Keratinocyte (primary cell): ENCODE data around the gene CORO2A. TPM values are rescaled to one million over a fixed set of nuclear protein-coding genes. Genes with fewer than 3 reads are reported as not detected.

Experiments
- DNase-seq: peaks from one replicate; pipeline ENCODE4 v3.0.0-alpha.2; 2011; ENCODE audit warnings: low read depth, missing footprints, low spot score
- FAIRE-seq: peaks from 2 replicates; lab custom pipeline; 2011; peaks lifted over from hg19 to GRCh38; lab: Jason Lieb, UNC
- H2AFZ ChIP-seq: 2 replicates; pipeline ENCODE4 v1.6.0; 2012; ENCODE audit warnings: low read length, control low read depth, inconsistent platforms; ENCODE audit not compliant: control insufficient read depth
- H3K27ac ChIP-seq: 2 replicates; pipeline ENCODE4 v1.5.1; 2011; ENCODE audit warnings: low read length; ENCODE audit not compliant: control insufficient read depth, insufficient read depth
- H3K27me3 ChIP-seq: 3 replicates; pipeline ENCODE4 v1.6.0; 2011; ENCODE audit warnings: low read length; ENCODE audit not compliant: control insufficient read depth, insufficient read depth; ENCODE audit errors: extremely low read depth
- H3K36me3 ChIP-seq, 2 experiments: 2 replicates in 1 of 2; 3 replicates in 1 of 2; pipeline ENCODE4 v1.5.1; 2011; ENCODE audit warnings: low read length in 2 of 2, mild to moderate bottlenecking in 1 of 2; ENCODE audit not compliant: control insufficient read depth in 2 of 2, insufficient read depth in 2 of 2; ENCODE audit errors: extremely low read depth in 1 of 2
- H3K4me1 ChIP-seq: 3 replicates; pipeline ENCODE4 v1.5.1; 2011; ENCODE audit warnings: low read length; ENCODE audit not compliant: control insufficient read depth, insufficient read depth; ENCODE audit errors: extremely low read depth
- H3K4me2 ChIP-seq: 3 replicates; pipeline ENCODE4 v1.6.0; 2011; ENCODE audit warnings: low read depth, low read length; ENCODE audit not compliant: control insufficient read depth, insufficient read depth; ENCODE audit errors: extremely low read depth
- H3K4me3 ChIP-seq, 3 experiments: fragments of 200-600 bp in 1 of 3; sonication (generic) in 1 of 3; 2 replicates in 2 of 3; 3 replicates in 1 of 3; pipeline ENCODE4 v1.5.1; 2011 to 2016; ENCODE audit warnings: low read length in 3 of 3, mild to moderate bottlenecking in 3 of 3, control low read depth in 2 of 3, inconsistent platforms in 1 of 3, low read depth in 1 of 3, mixed read lengths in 1 of 3, mixed run types in 1 of 3, moderate library complexity in 1 of 3; ENCODE audit not compliant: control insufficient read depth in 2 of 3, insufficient read depth in 2 of 3; ENCODE audit errors: extremely low read depth in 1 of 3
- H3K79me2 ChIP-seq: 2 replicates; pipeline ENCODE4 v1.6.0; 2012; ENCODE audit warnings: low read length; ENCODE audit not compliant: control insufficient read depth, insufficient read depth
- H3K9ac ChIP-seq: 3 replicates; pipeline ENCODE4 v1.6.0; 2011; ENCODE audit warnings: low read length; ENCODE audit not compliant: control insufficient read depth, insufficient read depth; ENCODE audit errors: extremely low read depth
- H3K9me1 ChIP-seq: 3 replicates; pipeline ENCODE4 v1.6.0; 2011; ENCODE audit warnings: low read length; ENCODE audit not compliant: control insufficient read depth, insufficient read depth; ENCODE audit errors: extremely low read depth
- H3K9me3 ChIP-seq: 2 replicates; pipeline ENCODE4 v1.5.1; 2012; ENCODE audit warnings: low read depth, low read length; ENCODE audit not compliant: control insufficient read depth
- H4K20me1 ChIP-seq: 3 replicates; pipeline ENCODE4 v1.6.0; 2011; ENCODE audit warnings: low read length; ENCODE audit not compliant: control insufficient read depth, insufficient read depth; ENCODE audit errors: extremely low read depth
- CTCF ChIP-seq, 3 experiments: IDR thresholded peaks in 1 of 3; conservative IDR thresholded peaks in 1 of 3; optimal IDR thresholded peaks in 1 of 3; 2 replicates in 2 of 3; 3 replicates in 1 of 3; pipeline versions ENCODE3 to v1.5.1; 2011; ENCODE audit warnings: low read length in 3 of 3, mild to moderate bottlenecking in 3 of 3, moderate library complexity in 2 of 3, control low read depth in 1 of 3, inconsistent platforms in 1 of 3; ENCODE audit not compliant: insufficient read depth in 2 of 3; ENCODE audit errors: extremely low read depth in 1 of 3
- EZH2 ChIP-seq: IDR thresholded peaks from one replicate; pipeline ENCODE4 v1.6.1; 2012; ENCODE audit warnings: inconsistent platforms, mild to moderate bottlenecking, low read length, moderate library complexity
- dilution Hi-C: fragments of 300-500 bp; cut with MboI; formaldehyde crosslinking; loops from one replicate; pipeline ENCODE4 v1.7.0; 2020; ENCODE audit warnings: low sequenced_read_pairs; ENCODE audit not compliant: extremely low pct_ligation_motif_present
- polyA plus RNA-seq, 5 experiments: library from polyadenylated mRNA; depleted of rRNA in 3 of 5; stranded (reverse) in 3 of 5; stranded (forward) in 1 of 5; unstranded in 1 of 5; fragments of >200 nt; gene quantifications; 1 replicate in 1 of 5; 2 replicates in 3 of 5; 3 replicates in 1 of 5; pipeline versions ENCODE4 v1.2.1 to v1.2.3, GENCODE V29; 2011 to 2012; ENCODE audit warnings: missing spikeins in 2 of 5, low read depth in 1 of 5, low replicate concordance in 1 of 5

The CORO2A gene
- polyA plus RNA-seq, 1 donor (not counting 4 experiments of a cell fraction or from before 2014, with no cell fraction given) = 31.7 TPM

DNA sequence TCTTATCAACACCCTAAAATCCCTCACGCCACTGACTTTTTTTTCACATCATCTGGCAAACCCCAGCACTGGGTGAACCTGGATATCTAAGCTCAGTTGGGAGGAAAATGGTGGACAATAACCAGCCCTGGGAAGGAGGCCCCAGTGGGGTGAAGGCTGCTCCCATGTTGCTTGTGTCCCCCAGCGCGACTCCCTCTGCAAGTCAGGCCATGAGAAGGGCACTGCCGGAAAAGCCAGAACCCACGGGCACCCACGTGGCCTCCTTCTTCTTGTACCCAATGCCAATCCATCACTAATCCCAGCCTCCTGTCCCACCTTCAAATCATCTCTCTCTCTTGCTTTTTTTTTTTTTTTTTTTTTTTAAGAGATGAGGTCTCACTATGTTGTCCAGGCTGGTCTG, 11.4 kb downstream of the CORO2A start:
- no peaks in the 10 kb centered on the region for H4K20me1 ChIP-seq
- peaks cover 0 to 1% of the 10 kb centered on the region in 2 experiments for H3K36me3 ChIP-seq
- dilution Hi-C loops = no loop called here
- no peak overlapping the region for H3K27ac ChIP-seq
- H3K27me3 ChIP-seq = no peaks in the 10 kb centered on the region
- peaks cover 94% of the 10 kb centered on the region for H3K79me2 ChIP-seq
- H3K4me3 ChIP-seq = no peak overlapping the region
- H3K4me1 ChIP-seq = peaks cover 13% of the 10 kb centered on the region
- DNase-seq = no peak
- H3K9me3 ChIP-seq = no peaks in the 10 kb centered on the region
- no peak overlapping the region for H3K9ac ChIP-seq
- peaks cover 5% of the 10 kb centered on the region for H3K9me1 ChIP-seq
- TF ChIP-seq EZH2 (no peak), CTCF (optimal IDR thresholded peaks at IDR 0.05 in 1 of 3, IDR thresholded peaks at IDR 0.05 in 1 of 3, conservative IDR thresholded peaks at IDR 0.05 in 1 of 3; ENCODE audit: extremely low read depth in 1 of 3, insufficient read depth in 2 of 3, low read length in 3 of 3) (no peak)
- H2AFZ ChIP-seq = no peak overlapping the region
- FAIRE-seq = no peak
- H3K4me2 ChIP-seq = no peak overlapping the region

GRCh38 chr9:98178874-98179850, 13.3 kb downstream of the CORO2A start:
- no peaks in the 10 kb centered on the region for H3K27me3 ChIP-seq

More at GRCh38 chr9:98178874-98179850, 13.3 kb downstream of the CORO2A start:
- peaks cover 3% of the 10 kb centered on the region for H3K9me1 ChIP-seq
- H3K9ac ChIP-seq = no peak overlapping the region
- no peaks in the 10 kb centered on the region for H4K20me1 ChIP-seq
- H3K9me3 ChIP-seq = no peaks in the 10 kb centered on the region
- no peak overlapping the region for H3K27ac ChIP-seq
- H3K4me3 ChIP-seq = no peak overlapping the region
- no peak for FAIRE-seq
- H2AFZ ChIP-seq = no peak overlapping the region
- no peaks in the 10 kb centered on the region for H3K4me1 ChIP-seq
- peaks cover 0 to 1% of the 10 kb centered on the region in 2 experiments for H3K36me3 ChIP-seq
- TF ChIP-seq EZH2 (no peak), CTCF (optimal IDR thresholded peaks at IDR 0.05 in 1 of 3, IDR thresholded peaks at IDR 0.05 in 1 of 3, conservative IDR thresholded peaks at IDR 0.05 in 1 of 3; ENCODE audit: extremely low read depth in 1 of 3, insufficient read depth in 2 of 3, low read length in 3 of 3) (no peak)
- no peak for DNase-seq
- H3K4me2 ChIP-seq = no peak overlapping the region
- peaks cover 92% of the 10 kb centered on the region for H3K79me2 ChIP-seq
- dilution Hi-C loops = no loop called here
